Glomerular visceral epithelial cell (primary cell): Measurements from ENCODE around the gene IFTAP.

ENCODE experiments used
- DNase-seq: peaks from one replicate; pipeline ENCODE4 v3.0.0-alpha.2; 2016; ENCODE audit errors: extremely low spot score

Gene IFTAP

GRCh38 chr11:36598051-36598450 is 3.7 kb downstream of the IFTAP start, which contains the start of gene RAG2:
RAG2 (minus strand) TSS chr11:36598236; CDS start chr11:36594168, 4,068 bp downstream.
- DNase-seq: no peak

- no peak for DNase-seq
These were observed 5.9 kb downstream of the IFTAP start for GRCh38 chr11:36600180-36600579.

GRCh38 chr11:36601155-36601554 is 6.9 kb downstream of the IFTAP start:
- DNase-seq: no peak

- DNase-seq: no peak
These were observed 7.8 kb downstream of the IFTAP start for GRCh38 chr11:36602135-36602534.

GRCh38 chr11:36605221-36606216 is 11.2 kb downstream of the IFTAP start:
- no peak for DNase-seq

GRCh38 chr11:36608491-36609199 is 14.3 kb downstream of the IFTAP start:
- DNase-seq: no peak

- DNase-seq: no peak
These were observed 15.1 kb downstream of the IFTAP start for GRCh38 chr11:36609383-36609782.

- no peak for DNase-seq
These were observed 21.5 kb downstream of the IFTAP start for GRCh38 chr11:36615826-36616225.

GRCh38 chr11:36617543-36618362 is 23.5 kb downstream of the IFTAP start:
- DNase-seq: no peak

- DNase-seq: no peak
These were observed 24.2 kb downstream of the IFTAP start for GRCh38 chr11:36618363-36619047.

- no peak for DNase-seq
These were observed 25.2 kb downstream of the IFTAP start for GRCh38 chr11:36619502-36619901.

- no peak for DNase-seq
These were observed 25.9 kb downstream of the IFTAP start for GRCh38 chr11:36620246-36620645.

GRCh38 chr11:36622431-36623136 is 28.3 kb downstream of the IFTAP start:
- DNase-seq: peak; percentile 52

GRCh38 chr11:36623494-36623893 is 29.2 kb downstream of the IFTAP start:
- no peak for DNase-seq

GRCh38 chr11:36627006-36627405 is 32.7 kb downstream of the IFTAP start:
- DNase-seq: no peak

- no peak for DNase-seq
These were observed 33.2 kb downstream of the IFTAP start for GRCh38 chr11:36627471-36627870.

- DNase-seq: no peak
These were observed 33.8 kb downstream of the IFTAP start for GRCh38 chr11:36628141-36628540.

- no peak for DNase-seq
These were observed 34.5 kb downstream of the IFTAP start for GRCh38 chr11:36628765-36629244.

GRCh38 chr11:36631774-36632173 is 37.5 kb downstream of the IFTAP start:
- no peak for DNase-seq

GRCh38 chr11:36635066-36635862 is 41.0 kb downstream of the IFTAP start:
- DNase-seq: no peak
